NCI-H748 (cell line): Measurements from ENCODE around the gene IL20RA.

Experiments
- DNase-seq: peaks from one replicate; lab custom pipeline; 2025; ENCODE audit not compliant: unreplicated experiment; lab: John Stamatoyannopoulos, UW

Gene IL20RA

GRCh38 chr6:136975089-136975715 lies 69.6 kb downstream of the IL20RA start:
- DNase-seq: no peak

DNA sequence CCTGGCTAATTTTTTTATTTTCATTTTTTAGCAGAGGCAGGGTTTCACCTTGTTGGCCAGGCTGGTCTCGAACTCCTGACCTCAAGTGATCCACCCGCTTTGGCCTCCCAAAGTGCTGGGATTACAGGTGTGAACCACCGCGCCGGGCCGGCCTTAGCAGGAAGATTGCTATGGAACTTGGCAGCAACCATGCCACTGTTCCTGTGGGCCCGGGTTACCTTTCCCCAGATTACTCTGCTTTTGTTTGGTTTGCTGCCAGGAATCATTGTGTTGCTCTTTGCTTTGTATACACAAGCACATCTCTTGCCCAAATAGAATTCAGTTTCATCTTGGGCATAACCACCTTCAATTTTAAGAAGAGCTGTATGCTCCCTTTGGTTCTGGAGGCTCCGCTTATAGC lies 71.0 kb downstream of the IL20RA start:
- DNase-seq: peak; percentile 24

DNA sequence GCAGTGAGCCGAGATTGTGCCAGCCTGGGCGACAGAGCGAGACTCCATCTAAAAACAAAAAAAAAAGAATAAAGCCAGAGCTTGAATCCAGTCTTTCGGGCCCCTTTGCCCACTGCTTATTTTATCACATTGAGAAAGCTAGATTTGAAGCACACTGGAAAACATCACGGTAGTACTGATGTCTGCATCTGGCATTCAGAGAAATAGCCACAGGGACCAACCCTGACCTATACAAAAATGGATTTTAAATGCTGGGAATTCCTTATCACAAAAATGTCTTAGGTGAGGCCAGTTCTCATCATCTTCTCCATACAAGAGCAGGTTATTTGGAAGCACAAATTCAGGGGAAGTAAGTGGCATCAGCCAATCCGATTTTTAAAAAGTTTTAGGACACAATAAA lies 73.2 kb downstream of the IL20RA start:
- DNase-seq: no peak

DNA sequence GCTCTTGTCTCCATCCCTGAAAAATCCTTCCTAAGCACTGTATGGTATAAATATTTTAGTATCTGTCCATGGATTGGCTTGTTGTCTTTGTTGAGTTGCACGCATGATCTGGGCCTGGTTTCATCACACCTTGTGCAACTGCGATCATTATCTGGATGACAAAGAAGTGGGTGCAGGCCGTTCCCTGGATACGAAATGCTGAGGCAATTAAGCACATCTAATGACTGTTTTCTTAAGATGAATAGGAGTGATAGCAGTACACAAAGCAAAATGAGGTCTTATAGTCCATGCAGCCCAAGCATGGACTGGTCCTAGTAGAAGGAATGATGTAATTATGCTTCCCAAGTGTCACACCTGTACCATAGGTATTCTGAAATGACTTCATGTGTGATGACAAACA lies 74.8 kb downstream of the IL20RA start:
- DNase-seq: peak; percentile 96

GRCh38 chr6:136969433-136969832 lies 75.3 kb downstream of the IL20RA start:
- peak; percentile 69 for DNase-seq

- DNase-seq: peak; percentile 40
These were observed 75.9 kb downstream of the IL20RA start for GRCh38 chr6:136968837-136969236.

GRCh38 chr6:136967876-136968752 lies 76.7 kb downstream of the IL20RA start:
- DNase-seq: peak; percentile 94

DNA sequence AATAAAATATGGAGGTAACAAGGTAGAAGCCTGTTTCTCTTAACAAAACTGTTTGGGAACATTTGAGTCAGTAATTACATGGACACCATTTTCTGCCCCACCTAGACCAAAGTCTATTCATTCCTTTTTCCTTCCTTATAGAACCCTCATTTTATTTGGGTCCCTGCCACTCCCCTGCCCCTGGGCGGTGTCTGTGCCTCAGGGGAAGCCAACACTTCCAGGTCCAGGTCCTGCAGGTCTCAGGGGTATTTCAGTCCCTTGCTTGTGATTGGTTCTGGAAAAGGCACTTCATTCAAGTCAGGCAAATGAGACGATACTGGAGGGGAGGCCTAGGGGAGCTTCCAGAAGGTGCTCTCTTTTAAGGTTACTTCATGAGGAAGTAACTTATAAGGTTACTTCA lies 80.4 kb downstream of the IL20RA start:
- DNase-seq: no peak

DNA sequence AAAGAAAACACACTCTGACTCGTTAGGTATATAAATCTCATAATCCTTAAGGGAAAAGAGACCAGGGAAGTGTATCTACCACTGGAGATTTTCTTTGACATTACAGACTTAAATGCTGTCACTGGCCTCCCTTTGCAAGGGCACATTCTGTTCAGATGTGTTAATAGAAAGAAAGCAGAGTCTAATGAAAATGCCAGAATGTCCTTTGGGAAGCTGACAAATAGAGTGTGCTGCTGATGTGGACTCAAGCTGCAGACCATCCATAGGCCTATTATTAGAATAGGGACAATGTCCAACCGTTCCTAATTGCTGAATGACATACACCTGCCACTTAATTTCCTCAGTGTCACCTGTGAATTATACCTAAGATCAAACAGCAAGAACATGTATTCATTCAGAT lies 81.5 kb downstream of the IL20RA start:
- peak; percentile 91 for DNase-seq

DNA sequence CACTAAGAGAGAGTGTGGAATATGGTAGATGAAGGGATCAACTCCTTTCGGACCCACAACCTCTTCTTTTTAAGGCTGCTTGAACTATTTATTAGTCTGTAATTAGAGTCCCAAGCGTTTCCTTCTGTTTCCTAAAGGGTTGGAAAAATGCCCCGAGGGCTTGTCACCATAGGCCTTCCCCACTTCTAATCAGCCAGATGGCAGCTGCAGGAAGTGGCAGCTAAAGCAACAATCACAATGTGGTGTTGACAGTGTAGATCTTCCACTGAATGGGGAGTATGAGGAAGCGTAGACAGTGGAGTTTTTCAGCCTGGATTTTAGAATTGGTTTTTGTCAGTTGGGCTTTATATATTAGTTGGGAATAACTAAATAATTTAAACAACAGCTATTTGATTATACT lies 82.1 kb downstream of the IL20RA start:
- peak; percentile 98 for DNase-seq

DNA sequence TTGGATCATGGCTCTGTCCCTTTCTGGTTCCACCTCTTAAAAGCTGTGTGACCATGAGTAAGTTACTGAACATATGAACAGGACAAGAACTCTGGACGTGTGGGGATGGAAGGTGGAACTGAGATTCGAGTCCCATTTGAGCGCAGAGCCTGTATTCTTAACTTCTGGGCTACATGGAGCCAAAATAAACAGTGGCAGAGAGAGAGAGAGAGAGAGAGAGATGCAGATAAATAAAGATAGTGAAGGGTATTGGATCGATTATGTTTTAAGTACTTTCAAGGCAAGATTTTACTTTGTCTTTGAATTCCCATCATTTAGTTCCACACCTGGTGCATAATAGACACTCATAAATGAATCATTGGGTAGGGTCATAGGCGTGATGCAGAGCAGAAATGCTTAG lies 82.9 kb downstream of the IL20RA start:
- DNase-seq: peak; percentile 85

GRCh38 chr6:136960781-136961180 lies 84.0 kb downstream of the IL20RA start:
- DNase-seq: peak; percentile 19

DNA sequence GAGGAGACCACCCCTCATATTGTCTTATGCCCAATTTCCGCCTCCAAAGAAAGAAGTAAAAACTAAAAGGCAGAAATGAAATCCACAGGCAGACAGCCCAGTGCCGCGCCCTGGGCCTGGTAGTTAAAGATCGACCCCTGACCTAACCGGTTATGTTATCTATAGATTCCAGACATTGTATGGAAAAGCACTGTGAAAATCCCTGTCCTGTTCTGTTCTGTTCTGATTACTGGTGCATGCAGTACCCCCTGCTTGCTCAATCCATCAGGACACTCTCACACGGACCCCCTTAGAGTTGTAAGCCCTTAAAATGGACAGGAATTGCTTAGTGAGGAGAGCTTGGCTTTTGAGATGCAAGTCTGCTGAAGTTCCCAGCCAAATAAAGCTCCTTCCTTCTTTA lies 84.8 kb downstream of the IL20RA start:
- DNase-seq: peak; percentile 52

DNA sequence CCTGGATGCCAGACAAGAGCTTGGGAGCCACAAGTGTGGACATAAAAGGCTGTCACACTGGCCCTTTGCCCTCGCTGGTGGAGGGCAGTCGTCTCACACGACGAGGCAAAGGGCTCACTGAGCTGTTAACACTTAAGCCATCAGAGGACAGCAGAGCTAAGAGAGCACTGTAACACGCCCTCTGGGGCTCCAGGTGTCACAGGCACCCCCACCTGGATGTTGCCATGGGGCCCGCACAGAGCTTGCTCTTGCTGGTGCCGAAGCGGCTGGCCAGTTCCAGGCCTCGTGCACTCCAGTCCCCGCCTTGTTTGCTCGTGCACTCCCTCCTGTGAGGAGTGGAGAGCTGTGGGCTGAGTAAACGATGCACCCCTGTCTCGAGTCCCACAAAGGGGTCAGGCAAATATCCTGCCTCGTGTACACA lies 85.3 kb downstream of the IL20RA start:
- peak; percentile 98 for DNase-seq

GRCh38 chr6:136958168-136958567 lies 86.6 kb downstream of the IL20RA start:
- DNase-seq: no peak

- DNase-seq: peak; percentile 96
These were observed 87.9 kb downstream of the IL20RA start for GRCh38 chr6:136956590-136957544.

- DNase-seq: no peak
These were observed 89.6 kb downstream of the IL20RA start for GRCh38 chr6:136955123-136955522.

- peak; percentile 96 for DNase-seq
These were observed 92.0 kb downstream of the IL20RA start for GRCh38 chr6:136952714-136953260.

GRCh38 chr6:136950436-136951126 lies 94.2 kb downstream of the IL20RA start:
- DNase-seq: no peak
